ENCODE data around the gene IFNK. TPM values are rescaled to one million over a fixed set of nuclear protein-coding genes. Genes with fewer than 3 reads are reported as not detected.
A peak's percentile ranks its signal among the peaks of the same experiment; 100 is the strongest.

Gene IFNK
- polyA plus RNA-seq, 2 of the 4 experiments (the other 2 are of a cell fraction): not detected

- 17% methylated on average over 1 of the region's 1 CpG for WGBS (ENCODE audit: missing lambda C conversion rate)
- peak overlapping the region; percentile 74 for H3K4me2 ChIP-seq
- ATAC-seq (peak in 1 of 2 experiments; percentile 42; a peak in 2 of 6 replicates), DNase-seq (ENCODE audit: low read depth in 1 of 2, low spot score in 1 of 2) (no peak), FAIRE-seq (no peak)
- H3K27ac ChIP-seq: peak overlapping the region; percentile 59 to 74; a peak in 5 of 6 replicates
- H3K9me3 ChIP-seq: no peaks in the 10 kb centered on the region
- TF ChIP-seq BCL3 (IDR thresholded peaks at IDR 0.05) (no peak), ZNF302 (CRISPR knock-in tag; IDR thresholded peaks at IDR 0.05) (no peak), POLR2AphosphoS2 (conservative IDR thresholded peaks at IDR 0.05; ENCODE audit: low read length) (no peak), EHF (CRISPR knock-in tag; IDR thresholded peaks at IDR 0.05) (no peak), ZC3H11A (IDR thresholded peaks at IDR 0.05) (no peak)
- ChIA-PET CTCF (interaction anchor here (0.8 to 19.4 kb wide), 5 partner anchors 7 to 230 kb away, joined by 3 to 266 read pairs (median 26); partner anchors contain the start of gene MOB3B), POLR2A (interaction anchor here (0.8 kb wide), 1 partner anchor 11 kb away, joined by 3 read pairs; the partner anchor contains the start of gene MOB3B)
- peaks cover 49% of the 10 kb centered on the region for H3K4me1 ChIP-seq
- no peak overlapping the region for H3K4me3 ChIP-seq
These were observed 16.4 kb downstream of the IFNK start for GRCh38 chr9:27540502-27540901.

GRCh38 chr9:27541740-27542139 is 17.6 kb downstream of the IFNK start:
- TF ChIP-seq EHF (CRISPR knock-in tag; IDR thresholded peaks at IDR 0.05): no peak
- TF ChIP-seq EP300 (IDR thresholded peaks at IDR 0.05): no peak
- ATAC-seq: no peak
- peaks cover 49% of the 10 kb centered on the region for H3K4me1 ChIP-seq
- no peak overlapping the region for H3K27ac ChIP-seq
- no peak overlapping the region for H3K4me3 ChIP-seq
- ChIA-PET CTCF (interaction anchor here (8.5 to 19.4 kb wide), 2 partner anchors 10 to 208 kb away, joined by 66 to 266 read pairs; partner anchors contain the start of gene MOB3B), POLR2A (no interaction called here)
- WGBS (ENCODE audit: missing lambda C conversion rate): 92% methylated on average over 4 of the region's 4 CpGs
- H3K4me2 ChIP-seq: no peak overlapping the region
- FAIRE-seq: no peak
- H3K9me3 ChIP-seq: no peaks in the 10 kb centered on the region
- DNase-seq (ENCODE audit: low read depth in 1 of 2, low spot score in 1 of 2): no peak

GRCh38 chr9:27542508-27542907 is 18.4 kb downstream of the IFNK start:
- POLR2A ChIA-PET: no interaction called here
- TF ChIP-seq CEBPB (IDR thresholded peaks at IDR 0.05) (no peak), EP300 (IDR thresholded peaks at IDR 0.05) (no peak), FOSB (CRISPR knock-in tag; IDR thresholded peaks at IDR 0.05) (no peak), ZC3H11A (IDR thresholded peaks at IDR 0.05) (no peak), ZSCAN20 (CRISPR knock-in tag; IDR thresholded peaks at IDR 0.05) (no peak), SREBF2 (IDR thresholded peaks at IDR 0.05) (no peak), JUN (IDR thresholded peaks at IDR 0.05) (no peak), KDM1A (IDR thresholded peaks at IDR 0.05; ENCODE audit: low read depth) (no peak), ELK1 (IDR thresholded peaks at IDR 0.05; ENCODE audit: low read depth, low read length) (no peak), PBX3 (IDR thresholded peaks at IDR 0.05) (no peak), CBX2 (IDR thresholded peaks at IDR 0.05; ENCODE audit: borderline replicate concordance, low read depth) (no peak), NPAS2 (CRISPR knock-in tag; IDR thresholded peaks at IDR 0.05; ENCODE audit: borderline replicate concordance) (no peak), MYC (IDR thresholded peaks at IDR 0.05; ENCODE audit: borderline replicate concordance, low read length) (no peak), POLR2A (IDR thresholded peaks at IDR 0.05; ENCODE audit: low read length) (no peak), FOXS1 (CRISPR knock-in tag; IDR thresholded peaks at IDR 0.05) (no peak), TFCP2L1 (CRISPR knock-in tag; IDR thresholded peaks at IDR 0.05) (no peak), ZFP36 (IDR thresholded peaks at IDR 0.05; ENCODE audit: borderline replicate concordance, partially characterized antibody) (no peak), HDAC2 (IDR thresholded peaks at IDR 0.05) (no peak), GATA3 (IDR thresholded peaks at IDR 0.05; ENCODE audit: borderline replicate concordance) (no peak)
- DNase-seq (ENCODE audit: low read depth in 1 of 2, low spot score in 1 of 2) (no peak), ATAC-seq (no peak), FAIRE-seq (no peak)
- H3K4me1 ChIP-seq: peaks cover 42% of the 10 kb centered on the region
- CTCF ChIA-PET: interaction anchor here (8.5 to 19.4 kb wide), 2 partner anchors 11 to 209 kb away, joined by 66 to 266 read pairs; partner anchors contain the start of gene MOB3B
- 0 out of 3 replicates have a peak overlapping the region, but pooled peaks have one; percentile 1 for H3K4me2 ChIP-seq
- 94% methylated on average over 2 of the region's 2 CpGs for WGBS (ENCODE audit: missing lambda C conversion rate)
- H3K4me3 ChIP-seq: no peak overlapping the region
- H3K27ac ChIP-seq: no peak overlapping the region; a peak in 1 of 6 replicates
- no peaks in the 10 kb centered on the region for H3K9me3 ChIP-seq
